LoVo (cell line): ENCODE measurements around the gene GPR17.

Experiments
- DNase-seq: peaks from one replicate; pipeline ENCODE4 v3.0.0-alpha.2; 2016; ENCODE audit warnings: low spot score

The GPR17 gene

DNA sequence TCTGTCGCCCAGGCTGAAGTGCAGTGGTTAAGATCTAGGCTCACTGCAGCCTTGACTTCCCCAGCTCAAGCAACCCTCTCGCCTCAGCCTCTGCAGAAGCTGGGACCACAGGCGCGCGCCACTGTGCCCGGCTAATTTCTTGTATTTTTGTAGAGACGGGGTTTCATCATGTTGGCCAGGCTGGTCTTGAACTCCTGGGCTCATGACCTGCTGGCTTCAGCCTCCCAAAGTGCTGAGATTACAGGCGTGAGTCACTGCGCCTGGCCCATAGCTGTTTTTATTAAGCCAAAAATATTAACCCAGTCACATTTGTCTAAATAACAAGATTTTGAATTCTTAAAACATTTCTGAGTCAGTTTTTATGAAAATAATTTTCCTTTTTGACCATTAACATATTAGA lies 49.0 kb downstream of the GPR17 start:
- no peak for DNase-seq

DNA sequence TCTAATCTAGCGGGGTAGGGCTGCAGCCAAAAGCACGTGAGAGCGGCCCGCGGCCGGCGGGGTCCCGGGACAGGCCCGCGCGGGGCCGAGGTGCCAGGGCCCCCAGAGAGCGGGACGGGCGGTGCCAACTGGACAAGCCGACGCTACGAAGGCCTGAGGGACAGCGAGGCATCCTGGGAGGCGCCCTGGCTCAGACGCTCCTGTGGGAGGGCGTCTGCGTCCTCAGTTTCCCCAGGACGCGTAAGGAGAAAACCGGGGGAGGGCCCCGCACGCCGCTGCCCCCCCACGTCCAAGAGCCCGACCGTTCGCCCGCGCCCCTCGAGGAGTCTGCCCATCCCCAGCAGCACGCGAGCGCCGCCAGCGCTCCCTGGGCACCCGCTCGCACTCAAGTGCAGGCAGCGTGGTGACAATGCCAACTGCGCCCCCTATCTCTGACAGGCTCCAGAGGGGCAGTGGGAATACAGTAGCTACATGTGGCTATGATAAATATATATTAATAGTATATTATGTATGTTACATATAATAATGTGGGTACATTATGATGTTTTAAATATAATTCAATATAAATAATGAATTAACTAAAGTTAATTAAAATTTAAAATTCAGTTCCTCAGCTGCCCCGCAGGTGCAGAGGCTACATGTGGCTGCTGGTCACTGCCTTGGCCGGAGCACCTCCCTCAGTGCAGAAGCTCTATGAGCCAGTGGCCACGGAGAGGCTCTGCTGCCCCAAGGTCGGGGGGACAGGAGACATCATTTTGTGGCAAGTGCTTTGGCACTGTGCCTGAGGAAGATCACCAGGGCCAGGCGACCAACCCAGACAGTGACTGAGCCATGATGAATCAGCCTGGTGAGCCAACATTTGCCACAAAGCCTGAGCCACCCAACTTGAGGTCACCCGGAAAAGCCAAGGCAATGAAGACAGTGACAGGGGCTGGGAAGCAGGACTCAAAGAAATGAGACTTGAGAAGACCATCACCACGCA lies 49.8 kb downstream of the GPR17 start:
- DNase-seq: peak; percentile 45

DNA sequence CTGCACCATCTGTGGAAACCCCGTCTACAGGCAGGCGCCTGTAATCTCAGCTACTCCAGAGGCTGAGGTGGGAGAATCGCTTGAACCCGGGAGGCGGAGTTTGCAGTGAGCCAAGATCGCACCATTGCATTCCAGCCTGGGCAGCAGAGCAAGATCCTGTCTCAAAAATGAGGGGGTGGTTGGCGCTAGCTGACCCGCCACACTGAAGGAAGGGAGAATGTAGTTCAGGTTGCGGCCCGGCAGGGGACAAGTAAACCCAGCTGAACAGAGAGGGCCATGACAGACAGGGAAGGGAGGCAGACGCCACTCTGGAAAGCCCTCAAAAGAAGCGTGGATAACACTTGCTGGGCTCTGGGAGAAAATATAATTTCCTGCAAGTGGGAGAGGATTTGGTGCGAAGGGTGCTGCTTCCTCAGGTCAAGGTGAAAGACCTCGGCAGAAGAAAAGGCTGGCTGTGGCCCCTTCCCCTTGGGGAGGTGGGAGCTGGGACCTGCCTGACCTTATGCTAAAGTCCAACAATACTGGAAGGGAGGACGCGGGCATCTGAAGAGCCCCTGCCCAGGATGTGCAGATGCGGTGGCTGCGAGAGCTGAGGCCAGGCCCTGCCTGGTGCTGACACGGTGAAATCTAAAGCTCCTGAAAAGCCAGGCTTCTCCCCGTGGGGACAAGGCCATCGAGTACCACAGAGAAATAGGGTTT lies 51.7 kb downstream of the GPR17 start:
- DNase-seq: no peak

- no peak for DNase-seq
These were observed 52.8 kb downstream of the GPR17 start for GRCh38 chr2:127698553-127699355.

GRCh38 chr2:127700527-127701192 lies 54.7 kb downstream of the GPR17 start:
- peak; percentile 97 for DNase-seq

GRCh38 chr2:127701193-127701650 lies 55.3 kb downstream of the GPR17 start, which contains the start of gene SFT2D3:
Gene SFT2D3, plus strand, starts transcription at chr2:127701497. Its CDS starts 32 bp downstream, at chr2:127701529.
- peak; percentile 96 for DNase-seq

GRCh38 chr2:127701651-127702394 lies 55.9 kb downstream of the GPR17 start:
- peak; percentile 79 for DNase-seq
